RKO (cell line): ENCODE measurements around the gene NLRP3.
"Not testable (repeated sequence)": the region's sequence is repeated elsewhere in the genome, so short reads cannot be mapped to it uniquely, and the experiment has no call there.

Experiments used
- DNase-seq: peaks from one replicate; pipeline ENCODE4 v3.0.0-alpha.2; 2016; ENCODE audit warnings: low spot score

NLRP3 gene

DNA sequence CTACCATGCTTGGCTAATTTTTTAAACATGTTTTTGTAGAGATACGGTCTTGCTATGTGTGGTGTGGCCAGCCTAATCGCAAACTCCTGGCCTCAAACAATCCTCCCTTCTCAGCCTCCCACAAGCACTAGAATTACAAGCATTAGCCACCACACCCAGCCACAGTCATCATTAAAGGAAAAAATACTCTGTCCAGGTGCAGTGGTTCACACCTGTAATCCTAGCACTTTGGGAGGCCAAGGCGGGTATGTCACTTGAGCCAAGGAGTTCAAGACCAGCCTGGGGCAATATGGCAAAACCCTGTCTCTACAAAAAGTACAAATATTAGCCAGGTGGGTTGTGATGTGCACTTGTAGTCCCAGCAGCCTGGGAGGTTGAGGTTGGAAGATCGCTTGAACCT, 25.0 kb upstream of the NLRP3 start:
- DNase-seq: no peak

DNA sequence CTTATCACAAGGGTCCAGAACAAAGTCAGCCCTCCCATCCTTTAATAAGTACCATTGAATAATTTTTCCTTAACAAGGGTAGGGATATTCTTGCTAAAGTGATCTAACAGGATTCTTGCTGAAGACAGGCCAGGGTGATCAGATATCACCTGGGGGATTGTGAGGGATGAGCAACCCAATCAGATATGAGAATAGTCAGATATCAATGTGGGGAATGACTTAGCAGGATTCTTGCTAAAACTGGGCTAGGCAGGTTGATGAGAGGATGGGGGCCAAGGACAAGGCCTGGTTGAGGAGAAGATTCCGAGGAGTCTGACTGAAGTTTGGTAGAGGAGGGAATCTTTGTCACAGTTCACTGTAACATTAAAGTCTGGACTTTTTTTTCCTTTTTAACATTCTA, 23.9 kb upstream of the NLRP3 start:
- no peak for DNase-seq

GRCh38 chr1:247395075-247395474, 20.9 kb upstream of the NLRP3 start:
- not testable (repeated sequence) for DNase-seq

GRCh38 chr1:247400685-247401084, 15.3 kb upstream of the NLRP3 start:
- DNase-seq: no peak

DNA sequence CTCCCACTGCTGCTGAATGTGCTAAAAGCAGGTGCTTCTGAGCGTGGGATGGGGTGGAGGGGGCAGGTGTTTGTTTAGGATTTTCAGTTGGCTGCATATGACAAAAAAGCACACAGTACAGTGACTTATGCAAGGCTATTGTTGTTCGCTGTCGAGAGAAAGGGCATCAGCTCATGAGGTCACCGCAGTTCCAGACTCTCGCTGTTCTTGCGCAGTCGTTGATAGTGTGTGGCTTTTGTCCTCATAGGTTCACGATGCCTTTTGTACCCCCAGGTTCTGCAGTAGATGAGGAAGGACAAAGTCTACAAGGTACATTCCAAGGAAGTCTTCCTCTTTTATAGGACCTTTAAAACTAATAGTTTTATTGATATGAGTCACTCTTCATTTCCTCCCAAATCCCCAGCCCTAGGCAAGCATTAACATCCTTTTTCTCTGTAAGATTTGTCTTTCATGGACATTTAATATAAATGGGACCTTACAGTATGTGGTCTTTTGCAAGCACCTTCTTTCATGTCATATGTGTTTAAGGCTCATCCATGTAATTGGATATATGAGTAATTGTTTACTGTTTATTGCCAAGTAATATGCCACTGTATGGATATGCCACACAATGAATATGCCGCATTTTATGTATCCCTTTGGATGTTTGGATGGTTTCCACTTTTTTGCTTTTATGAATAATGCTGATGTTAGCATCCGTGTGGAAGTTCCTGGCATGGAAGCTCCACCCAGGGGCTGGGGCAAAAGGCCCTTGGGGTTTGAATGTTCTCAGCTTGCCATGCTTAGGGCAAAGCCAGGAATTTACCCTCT, 14.5 kb upstream of the NLRP3 start:
- no peak for DNase-seq

DNA sequence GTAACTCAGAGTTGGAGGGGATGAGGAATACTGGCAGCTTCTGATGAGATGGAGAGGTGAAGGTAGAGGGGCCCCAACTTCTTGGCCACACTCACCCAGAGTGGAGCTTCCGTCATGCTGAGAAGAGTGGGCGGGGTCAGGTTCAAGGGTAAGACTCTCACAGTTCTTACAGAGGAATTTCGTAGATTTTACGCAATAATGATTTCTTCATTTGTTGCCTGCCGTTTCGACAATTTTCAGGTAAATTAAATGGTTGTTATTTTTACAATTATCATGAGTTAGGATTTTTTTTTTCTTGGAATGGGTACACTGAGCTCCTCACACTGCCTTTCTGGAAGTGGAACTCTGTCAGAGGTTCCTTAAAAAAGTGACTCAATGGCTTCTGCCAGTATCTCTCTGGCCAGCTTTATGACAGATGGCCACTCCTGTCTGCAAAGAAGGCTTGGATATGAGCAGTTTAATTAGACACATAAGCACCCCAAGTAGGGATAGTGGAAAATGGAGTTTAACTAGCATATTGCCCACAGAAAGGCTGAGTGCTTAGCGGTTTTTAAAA, 13.8 kb upstream of the NLRP3 start:
- DNase-seq: no peak

- DNase-seq: no peak
Observed at GRCh38 chr1:247406014-247406656, 9.8 kb upstream of the NLRP3 start.

DNA sequence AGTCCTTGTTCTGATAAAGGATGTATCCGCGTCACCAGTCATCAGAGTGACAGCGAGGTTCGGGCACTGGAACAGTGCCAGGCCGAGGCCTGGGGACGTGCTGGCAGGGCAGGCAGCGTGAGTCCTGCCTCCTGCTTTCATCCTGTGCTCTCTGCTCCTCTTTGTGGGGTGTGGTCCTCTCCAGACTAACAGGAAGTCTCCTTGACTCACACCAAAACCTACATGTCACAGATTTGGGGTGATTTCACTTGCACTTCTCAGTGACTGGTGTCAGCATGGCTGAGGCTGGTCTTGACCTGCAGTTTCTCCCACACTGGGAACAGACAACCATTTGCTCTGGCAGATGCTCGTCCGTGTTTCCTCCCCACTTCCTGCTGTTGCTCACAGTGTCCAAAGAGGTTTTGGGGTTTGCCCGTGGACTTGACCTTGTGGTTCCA, 8.8 kb upstream of the NLRP3 start:
- no peak for DNase-seq

DNA sequence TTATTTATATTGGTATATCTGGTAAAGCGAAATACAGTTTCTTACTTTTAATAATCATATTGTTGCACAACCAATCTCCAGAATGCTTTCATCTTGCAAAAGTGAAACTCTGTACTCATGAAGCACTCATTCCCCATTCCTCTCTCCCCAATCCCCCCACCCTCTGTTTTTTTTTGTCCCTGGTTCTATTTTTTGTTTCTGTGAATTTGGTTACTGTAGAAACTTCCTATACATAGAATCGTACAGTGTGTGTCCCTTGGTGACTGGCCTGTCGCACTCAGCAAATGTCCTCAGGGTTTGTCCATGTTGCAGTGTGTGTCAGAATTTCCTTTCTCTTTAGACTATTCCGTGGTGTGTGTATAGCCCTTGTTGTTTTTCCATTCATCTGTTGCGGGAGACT, 7.9 kb upstream of the NLRP3 start:
- DNase-seq: no peak

DNA sequence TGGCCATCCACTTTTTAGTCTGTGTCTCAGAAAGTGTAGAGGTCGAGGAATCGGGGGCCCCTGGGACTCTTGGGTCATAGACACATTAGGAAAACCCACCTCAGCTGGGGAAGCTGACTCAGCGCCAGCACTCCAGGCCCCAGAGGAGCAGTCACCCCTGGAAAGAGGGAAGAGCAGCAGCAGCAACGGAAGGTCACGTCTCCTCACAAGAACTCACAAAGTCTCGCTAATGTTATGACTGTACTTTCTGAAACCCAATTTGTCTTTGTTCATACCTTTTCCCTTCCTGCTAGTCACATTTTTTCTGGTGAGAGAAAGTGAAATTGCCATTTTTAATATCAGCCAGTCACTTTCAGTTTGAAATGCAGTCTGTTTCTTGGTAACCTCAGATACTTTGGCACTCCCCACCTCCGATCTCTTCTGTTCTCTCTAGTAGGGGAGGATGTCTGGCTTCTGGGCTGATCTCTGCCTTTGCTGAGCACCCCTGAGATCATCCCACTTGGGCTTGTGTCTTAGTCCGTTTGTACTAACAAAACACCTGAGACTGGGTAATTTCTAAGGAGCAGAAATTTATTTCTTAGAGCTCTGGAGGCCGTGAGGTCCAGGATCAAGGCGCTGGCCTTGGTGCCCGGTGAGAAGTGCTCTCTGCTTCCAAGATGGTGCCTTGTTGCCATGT, 6.0 kb upstream of the NLRP3 start:
- DNase-seq: no peak

- no peak for DNase-seq
Observed at GRCh38 chr1:247411621-247412327, 4.2 kb upstream of the NLRP3 start.

- DNase-seq: no peak
Observed at GRCh38 chr1:247417831-247418230, 1.9 kb downstream of the NLRP3 start.

DNA sequence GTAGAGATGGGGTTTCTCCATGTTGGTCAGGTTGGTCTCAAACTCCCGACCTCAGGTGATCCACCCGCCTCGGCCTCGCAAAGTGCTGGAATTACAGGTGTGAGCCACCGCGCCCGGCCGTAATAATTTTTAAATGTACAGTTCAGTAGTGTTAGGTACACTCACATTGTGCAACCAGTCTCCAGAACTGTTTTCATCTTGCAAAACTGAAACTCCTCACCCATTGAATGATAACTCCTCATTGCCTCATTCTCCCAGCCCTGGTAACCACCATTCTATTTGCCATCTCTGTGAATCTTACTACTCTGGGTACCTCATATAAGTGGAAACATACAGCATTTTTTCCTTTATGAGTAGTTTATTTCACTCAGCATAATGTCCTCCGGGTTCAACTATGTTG, 3.4 kb downstream of the NLRP3 start:
- DNase-seq: no peak

- DNase-seq: no peak
Observed at GRCh38 chr1:247421074-247421473, 5.1 kb downstream of the NLRP3 start.

DNA sequence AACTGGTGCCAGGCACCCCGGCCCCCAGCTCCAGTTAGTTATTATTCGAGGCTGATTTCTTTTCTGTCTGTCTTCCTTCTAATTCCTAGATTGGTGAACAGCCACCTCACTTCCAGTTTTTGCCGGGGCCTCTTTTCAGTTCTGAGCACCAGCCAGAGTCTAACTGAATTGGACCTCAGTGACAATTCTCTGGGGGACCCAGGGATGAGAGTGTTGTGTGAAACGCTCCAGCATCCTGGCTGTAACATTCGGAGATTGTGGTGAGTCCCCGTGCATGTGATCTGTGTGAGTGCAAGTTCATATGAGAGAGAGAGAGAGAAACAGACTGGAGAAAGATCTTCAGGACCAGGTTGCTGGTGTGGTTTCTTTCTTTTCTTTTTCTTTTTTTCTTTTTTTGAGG, 13.5 kb downstream of the NLRP3 start:
- DNase-seq: no peak

DNA sequence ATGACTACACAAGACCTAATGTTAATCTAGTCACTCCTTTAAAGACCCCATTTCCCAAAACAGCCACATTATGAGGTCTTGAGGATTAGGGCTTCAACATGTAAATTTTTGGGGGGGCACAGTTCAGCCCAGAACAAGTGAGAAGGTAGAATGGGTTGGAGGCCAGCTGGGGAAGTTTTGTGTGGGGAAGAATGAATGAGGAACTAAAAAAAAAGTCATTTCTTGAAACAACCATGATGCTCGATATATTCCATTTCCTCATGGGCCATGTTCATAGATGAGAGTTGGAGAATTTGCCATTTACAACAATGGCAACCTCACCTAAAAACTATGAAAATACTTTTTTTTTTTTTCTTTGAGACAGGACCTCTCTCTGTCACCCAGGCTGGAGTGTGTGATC, 14.5 kb downstream of the NLRP3 start:
- DNase-seq: no peak

GRCh38 chr1:247431643-247432042, 15.7 kb downstream of the NLRP3 start:
- DNase-seq: no peak

DNA sequence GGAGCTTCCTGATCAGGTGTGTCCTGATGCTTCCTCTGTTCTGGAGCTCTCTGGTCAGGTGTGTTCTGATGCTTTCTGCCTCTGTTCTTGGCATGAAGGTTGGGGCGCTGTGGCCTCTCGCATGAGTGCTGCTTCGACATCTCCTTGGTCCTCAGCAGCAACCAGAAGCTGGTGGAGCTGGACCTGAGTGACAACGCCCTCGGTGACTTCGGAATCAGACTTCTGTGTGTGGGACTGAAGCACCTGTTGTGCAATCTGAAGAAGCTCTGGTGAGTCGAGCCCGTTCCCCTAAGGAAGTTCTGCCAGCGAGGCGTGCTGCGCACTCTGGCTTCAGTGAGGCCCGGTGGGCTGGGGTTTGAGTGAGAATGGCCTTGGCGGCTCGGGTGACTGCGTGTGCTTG, 18.0 kb downstream of the NLRP3 start:
- no peak for DNase-seq

DNA sequence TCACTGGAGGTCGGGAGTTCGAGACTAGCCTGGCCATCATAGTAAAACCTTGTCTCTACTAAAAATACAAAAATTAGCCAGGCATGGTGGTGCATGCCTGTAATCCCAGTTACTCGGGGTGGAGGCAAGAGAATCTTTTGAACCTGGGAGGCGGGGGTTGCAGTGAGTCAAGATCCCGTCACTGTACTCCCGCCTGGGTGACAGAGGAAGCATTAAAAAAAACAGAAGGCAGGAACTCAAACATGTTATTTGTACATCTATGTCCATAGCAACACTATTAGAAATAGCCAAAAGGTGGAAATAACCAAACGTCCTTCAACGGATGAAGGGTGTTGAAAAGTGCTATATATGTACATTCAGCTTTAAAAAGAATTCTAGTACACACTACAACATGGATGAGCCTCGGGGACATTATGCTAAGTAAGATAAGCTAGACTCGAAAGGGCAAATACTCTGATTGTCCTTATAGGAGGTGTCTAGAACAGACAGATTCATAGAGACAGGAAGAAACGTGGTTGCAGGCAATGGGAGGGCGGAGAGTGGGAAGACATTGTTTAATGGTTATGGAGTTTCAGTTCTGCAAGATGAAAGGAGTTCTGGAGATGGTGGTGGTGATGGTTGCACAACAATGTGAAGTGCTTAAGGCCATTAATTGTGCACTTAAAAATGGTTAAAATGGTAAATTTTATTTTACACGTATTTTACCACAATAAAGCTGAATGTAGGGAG, 19.2 kb downstream of the NLRP3 start:
- no peak for DNase-seq

- no peak for DNase-seq
Observed at GRCh38 chr1:247435759-247436147, 19.8 kb downstream of the NLRP3 start.
